DOHH2 (cell line): ENCODE measurements around the gene CBX5.

Experiments used
- H3F3A ChIP-seq: fragments of 200-600 bp; sonication (generic), shearing (Covaris generic); 2 replicates; pipeline ENCODE4 v1.6.0; 2016; ENCODE audit warnings: antibody characterized with exemption, mild to moderate bottlenecking; ENCODE audit not compliant: control insufficient read depth, insufficient read depth
- H3K27ac ChIP-seq: fragments of 200-600 bp; sonication (generic); 2 replicates; pipeline ENCODE4 v1.5.1; 2014; ENCODE audit warnings: low read depth, mild to moderate bottlenecking, low read length, moderate library complexity
- H3K27me3 ChIP-seq: fragments of 200-600 bp; sonication (generic); 2 replicates; pipeline ENCODE4 v1.6.1; 2014; ENCODE audit warnings: mild to moderate bottlenecking, low read length, mixed read lengths; ENCODE audit not compliant: control insufficient read depth
- H3K36me3 ChIP-seq: fragments of 200-600 bp; sonication (generic); 2 replicates; pipeline ENCODE4 v1.6.1; 2014; ENCODE audit warnings: mild to moderate bottlenecking, low read length, moderate library complexity, mixed read lengths; ENCODE audit not compliant: control insufficient read depth
- H3K4me1 ChIP-seq: fragments of 200-600 bp; sonication (generic); 2 replicates; pipeline ENCODE4 v1.6.1; 2014; ENCODE audit warnings: mild to moderate bottlenecking, low read length, mixed read lengths; ENCODE audit not compliant: control insufficient read depth
- H3K4me2 ChIP-seq: fragments of 200-600 bp; sonication (generic); 2 replicates; pipeline ENCODE4 v1.6.0; 2014; ENCODE audit warnings: mild to moderate bottlenecking, low read length, moderate library complexity
- H3K4me3 ChIP-seq: fragments of 200-600 bp; sonication (generic); 2 replicates; pipeline ENCODE4 v1.5.1; 2014; ENCODE audit warnings: mild to moderate bottlenecking, low read length, mixed read lengths
- H3K79me2 ChIP-seq: fragments of 200-600 bp; sonication (generic); 2 replicates; pipeline ENCODE4 v1.6.1; 2014; ENCODE audit warnings: mild to moderate bottlenecking, low read length, mixed read lengths; ENCODE audit not compliant: control insufficient read depth
- H3K9me2 ChIP-seq: fragments of 200-600 bp; sonication (generic); replicated peaks from 2 replicates; pipeline ENCODE4 v1.6.1; 2014; ENCODE audit warnings: mild to moderate bottlenecking, low read length, mixed read lengths; ENCODE audit not compliant: control insufficient read depth
- H3K9me3 ChIP-seq: fragments of 200-600 bp; sonication (generic); 2 replicates; pipeline ENCODE4 v1.6.1; 2014; ENCODE audit warnings: antibody characterized with exemption, low read length, mixed read lengths; ENCODE audit not compliant: control insufficient read depth, insufficient read depth
- H4K20me1 ChIP-seq: fragments of 200-600 bp; sonication (generic); 2 replicates; pipeline ENCODE4 v1.6.0; 2014; ENCODE audit warnings: low read depth, mild to moderate bottlenecking, antibody characterized with exemption, low read length, moderate library complexity; ENCODE audit not compliant: control insufficient read depth, insufficient read depth
- EZH2phosphoT487 ChIP-seq: fragments of 200-600 bp; sonication (generic); IDR thresholded peaks from 2 replicates; pipeline ENCODE4 v1.6.1; 2017; ENCODE audit warnings: borderline replicate concordance, mild to moderate bottlenecking, antibody characterized with exemption, low read length, moderate library complexity, mixed read lengths
- TF ChIP-seq, protein P1 (sequence below): fragments of 200-600 bp; sonication (generic); IDR thresholded peaks from one replicate; pipeline ENCODE4 v1.5.1; 2014; ENCODE audit warnings: antibody characterized with exemption, mild to moderate bottlenecking, low read depth, low read length; ENCODE audit not compliant: poor library complexity, severe bottlenecking

The CBX5 gene

DNA sequence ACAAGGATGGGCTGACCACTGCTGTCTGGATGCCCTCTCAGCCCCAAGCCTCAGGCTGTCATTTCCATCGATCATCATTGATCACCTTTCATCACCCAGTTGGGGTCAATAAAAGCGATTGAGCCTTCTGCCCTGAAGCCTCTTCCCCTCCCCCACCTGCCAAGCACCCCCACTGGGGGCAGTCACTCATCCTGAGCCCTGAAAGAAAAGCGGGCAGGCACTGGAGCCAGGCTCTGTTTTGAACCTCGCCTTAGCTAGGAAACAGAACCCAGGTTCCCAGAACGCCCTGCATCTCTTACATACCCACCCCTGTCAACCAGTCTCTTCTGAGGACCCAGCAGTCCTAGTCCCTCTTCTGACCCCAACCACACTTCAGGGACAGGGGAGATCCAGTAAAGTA is 96.9 kb downstream of the CBX5 start:
- H3K36me3 ChIP-seq = peaks cover 7% of the 10 kb centered on the region

DNA sequence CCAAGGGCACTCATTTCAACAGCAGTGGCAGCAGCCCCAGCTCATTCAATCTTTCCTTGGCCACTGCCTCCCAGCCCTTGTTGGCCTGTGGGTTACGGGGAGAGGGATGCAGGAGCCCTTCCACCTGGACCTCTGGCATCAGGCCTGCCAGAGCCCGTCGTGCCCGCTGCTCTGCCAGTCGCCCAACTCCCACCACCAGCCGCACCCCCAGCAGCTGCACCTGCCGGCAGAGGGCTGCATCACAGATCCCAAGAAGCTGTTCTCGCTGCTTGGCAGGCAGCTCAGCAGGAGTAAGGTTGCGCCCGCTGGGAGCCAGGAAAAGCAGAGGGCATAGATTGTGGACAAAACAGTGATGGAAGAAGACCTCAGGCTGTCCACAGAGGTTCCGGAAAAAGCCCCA is 97.8 kb downstream of the CBX5 start:
- Histone ChIP-seq H3K27ac (no peak overlapping the region), H3K4me2 (no peak overlapping the region), H3K79me2 (peaks cover under 1% of the 10 kb centered on the region), H3K4me3 (no peak overlapping the region), H4K20me1 (no peaks in the 10 kb centered on the region; the same call in 1 of the 2 replicates), H3K9me3 (no peaks in the 10 kb centered on the region), H3F3A (no peaks in the 10 kb centered on the region), H3K27me3 (no peaks in the 10 kb centered on the region), H3K36me3 (peaks cover 1% of the 10 kb centered on the region), H3K4me1 (no peaks in the 10 kb centered on the region), H3K9me2 (no peaks in the 10 kb centered on the region)
- no peak for TF ChIP-seq EZH2phosphoT487
- TF ChIP-seq, protein P1, sequence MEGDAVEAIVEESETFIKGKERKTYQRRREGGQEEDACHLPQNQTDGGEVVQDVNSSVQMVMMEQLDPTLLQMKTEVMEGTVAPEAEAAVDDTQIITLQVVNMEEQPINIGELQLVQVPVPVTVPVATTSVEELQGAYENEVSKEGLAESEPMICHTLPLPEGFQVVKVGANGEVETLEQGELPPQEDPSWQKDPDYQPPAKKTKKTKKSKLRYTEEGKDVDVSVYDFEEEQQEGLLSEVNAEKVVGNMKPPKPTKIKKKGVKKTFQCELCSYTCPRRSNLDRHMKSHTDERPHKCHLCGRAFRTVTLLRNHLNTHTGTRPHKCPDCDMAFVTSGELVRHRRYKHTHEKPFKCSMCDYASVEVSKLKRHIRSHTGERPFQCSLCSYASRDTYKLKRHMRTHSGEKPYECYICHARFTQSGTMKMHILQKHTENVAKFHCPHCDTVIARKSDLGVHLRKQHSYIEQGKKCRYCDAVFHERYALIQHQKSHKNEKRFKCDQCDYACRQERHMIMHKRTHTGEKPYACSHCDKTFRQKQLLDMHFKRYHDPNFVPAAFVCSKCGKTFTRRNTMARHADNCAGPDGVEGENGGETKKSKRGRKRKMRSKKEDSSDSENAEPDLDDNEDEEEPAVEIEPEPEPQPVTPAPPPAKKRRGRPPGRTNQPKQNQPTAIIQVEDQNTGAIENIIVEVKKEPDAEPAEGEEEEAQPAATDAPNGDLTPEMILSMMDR = no peak

More for the DNA sequence above, 96.9 kb downstream of the CBX5 start:
- TF ChIP-seq EZH2phosphoT487 = no peak
- TF ChIP-seq, protein P1 = no peak
- no peak overlapping the region for H3K27ac ChIP-seq
- H3K9me3 ChIP-seq = no peaks in the 10 kb centered on the region
- H3K79me2 ChIP-seq = peaks cover 10% of the 10 kb centered on the region
- no peak overlapping the region for H3K4me3 ChIP-seq
- H3K9me2 ChIP-seq = no peaks in the 10 kb centered on the region
- no peaks in the 10 kb centered on the region for H3F3A ChIP-seq
- H3K27me3 ChIP-seq = no peaks in the 10 kb centered on the region
- H3K4me2 ChIP-seq = no peak overlapping the region
- H3K4me1 ChIP-seq = peaks cover 7% of the 10 kb centered on the region
- no peaks in the 10 kb centered on the region; the same call in 1 of the 2 replicates for H4K20me1 ChIP-seq
